ENCODE data around the gene TMEM95.

TMEM95 gene

GRCh38 chr17:7383742-7384488, 29.0 kb downstream of the TMEM95 start:
- peak; percentile 50 for FAIRE-seq
- DNase-seq (ENCODE audit: insufficient read length), result peak; percentile 96
- TF ChIP-seq TAF1 (IDR thresholded peaks at IDR 0.05; ENCODE audit: borderline replicate concordance, low read depth, low read length) (no peak), POLR2A (IDR thresholded peaks at IDR 0.05; ENCODE audit: low read depth, low read length) (no peak), POLR2AphosphoS5 (IDR thresholded peaks at IDR 0.05; ENCODE audit: low read depth, low read length) (no peak)

GRCh38 chr17:7384489-7385081, 29.6 kb downstream of the TMEM95 start:
- TF ChIP-seq POLR2AphosphoS5 (IDR thresholded peaks at IDR 0.05; ENCODE audit: low read depth, low read length), result no peak
- TF ChIP-seq POLR2A (IDR thresholded peaks at IDR 0.05; ENCODE audit: low read depth, low read length), result no peak
- TF ChIP-seq TAF1 (IDR thresholded peaks at IDR 0.05; ENCODE audit: borderline replicate concordance, low read depth, low read length), result no peak
- peak; percentile 81 for FAIRE-seq
- no peak for DNase-seq (ENCODE audit: insufficient read length)

- no peak for FAIRE-seq
- TF ChIP-seq TAF1 (IDR thresholded peaks at IDR 0.05; ENCODE audit: borderline replicate concordance, low read depth, low read length) (no peak), POLR2AphosphoS5 (IDR thresholded peaks at IDR 0.05; ENCODE audit: low read depth, low read length) (no peak), POLR2A (IDR thresholded peaks at IDR 0.05; ENCODE audit: low read depth, low read length) (no peak)
- DNase-seq (ENCODE audit: insufficient read length), result no peak
Measured at GRCh38 chr17:7388856-7389255, 33.9 kb downstream of the TMEM95 start.

- no peak for TF ChIP-seq TAF1 (IDR thresholded peaks at IDR 0.05; ENCODE audit: borderline replicate concordance, low read depth, low read length)
- TF ChIP-seq POLR2A (IDR thresholded peaks at IDR 0.05; ENCODE audit: low read depth, low read length), result no peak
- no peak for TF ChIP-seq POLR2AphosphoS5 (IDR thresholded peaks at IDR 0.05; ENCODE audit: low read depth, low read length)
- DNase-seq (ENCODE audit: insufficient read length) (no peak), FAIRE-seq (no peak)
Measured at GRCh38 chr17:7389924-7390910, 35.3 kb downstream of the TMEM95 start.

- FAIRE-seq (no peak), DNase-seq (ENCODE audit: insufficient read length) (no peak)
- no peak for TF ChIP-seq TAF1 (IDR thresholded peaks at IDR 0.05; ENCODE audit: borderline replicate concordance, low read depth, low read length)
- TF ChIP-seq POLR2A (IDR thresholded peaks at IDR 0.05; ENCODE audit: low read depth, low read length), result no peak
- TF ChIP-seq POLR2AphosphoS5 (IDR thresholded peaks at IDR 0.05; ENCODE audit: low read depth, low read length), result no peak
Measured at GRCh38 chr17:7391307-7391706, 36.4 kb downstream of the TMEM95 start.

- DNase-seq (ENCODE audit: insufficient read length), result no peak
- no peak for TF ChIP-seq TAF1 (IDR thresholded peaks at IDR 0.05; ENCODE audit: borderline replicate concordance, low read depth, low read length)
- no peak for TF ChIP-seq POLR2AphosphoS5 (IDR thresholded peaks at IDR 0.05; ENCODE audit: low read depth, low read length)
- TF ChIP-seq POLR2A (IDR thresholded peaks at IDR 0.05; ENCODE audit: low read depth, low read length), result no peak
Measured at GRCh38 chr17:7392696-7393612, 38.0 kb downstream of the TMEM95 start.

GRCh38 chr17:7393613-7394451, 38.9 kb downstream of the TMEM95 start:
- FAIRE-seq (peak; percentile 9), DNase-seq (ENCODE audit: insufficient read length) (peak; percentile 63)
- TF ChIP-seq TAF1 (IDR thresholded peaks at IDR 0.05; ENCODE audit: borderline replicate concordance, low read depth, low read length), result no peak
- no peak for TF ChIP-seq POLR2A (IDR thresholded peaks at IDR 0.05; ENCODE audit: low read depth, low read length)
- no peak for TF ChIP-seq POLR2AphosphoS5 (IDR thresholded peaks at IDR 0.05; ENCODE audit: low read depth, low read length)

More at GRCh38 chr17:7392696-7393612, 38.0 kb downstream of the TMEM95 start:
- no peak for FAIRE-seq

GRCh38 chr17:7394452-7395191, 39.7 kb downstream of the TMEM95 start, which contains the start of gene PLSCR3:
TSS of gene PLSCR3 (minus strand) at chr17:7394525. CDS start at chr17:7394110, 415 bp downstream.
- FAIRE-seq (peak; percentile 94), DNase-seq (ENCODE audit: insufficient read length) (peak; percentile 97)
- TF ChIP-seq POLR2A (IDR thresholded peaks at IDR 0.05; ENCODE audit: low read depth, low read length), result peak; percentile 57; the same call in 1 of the 2 replicates
- TF ChIP-seq POLR2AphosphoS5 (IDR thresholded peaks at IDR 0.05; ENCODE audit: low read depth, low read length), result no peak

- no peak for TF ChIP-seq POLR2A (IDR thresholded peaks at IDR 0.05; ENCODE audit: low read depth, low read length)
- TF ChIP-seq TAF1 (IDR thresholded peaks at IDR 0.05; ENCODE audit: borderline replicate concordance, low read depth, low read length), result no peak
- no peak for TF ChIP-seq POLR2AphosphoS5 (IDR thresholded peaks at IDR 0.05; ENCODE audit: low read depth, low read length)
- FAIRE-seq, result no peak
- no peak for DNase-seq (ENCODE audit: insufficient read length)
Measured at GRCh38 chr17:7396147-7396546, 41.2 kb downstream of the TMEM95 start.

Measured in GM12892 (cell line).